ENCODE results near the gene MGAT4C.
"Not testable (repeated sequence)": the region's sequence is repeated elsewhere in the genome, so short reads cannot be mapped to it uniquely, and the experiment has no call there.

MGAT4C gene

GRCh38 chr12:86226481-86226880, 29.7 kb downstream of the MGAT4C start:
- no peak for FAIRE-seq

GRCh38 chr12:86216591-86216990, 39.6 kb downstream of the MGAT4C start:
- no peak for FAIRE-seq

GRCh38 chr12:86213012-86213411, 43.2 kb downstream of the MGAT4C start:
- no peak for FAIRE-seq

GRCh38 chr12:86198696-86199444, 57.3 kb downstream of the MGAT4C start:
- FAIRE-seq: no peak

- FAIRE-seq: no peak
These were observed 59.7 kb downstream of the MGAT4C start for GRCh38 chr12:86196465-86196864.

GRCh38 chr12:86194721-86195120, 61.5 kb downstream of the MGAT4C start:
- FAIRE-seq: no peak

- FAIRE-seq: no peak
These were observed 62.3 kb downstream of the MGAT4C start for GRCh38 chr12:86193931-86194330.

DNA sequence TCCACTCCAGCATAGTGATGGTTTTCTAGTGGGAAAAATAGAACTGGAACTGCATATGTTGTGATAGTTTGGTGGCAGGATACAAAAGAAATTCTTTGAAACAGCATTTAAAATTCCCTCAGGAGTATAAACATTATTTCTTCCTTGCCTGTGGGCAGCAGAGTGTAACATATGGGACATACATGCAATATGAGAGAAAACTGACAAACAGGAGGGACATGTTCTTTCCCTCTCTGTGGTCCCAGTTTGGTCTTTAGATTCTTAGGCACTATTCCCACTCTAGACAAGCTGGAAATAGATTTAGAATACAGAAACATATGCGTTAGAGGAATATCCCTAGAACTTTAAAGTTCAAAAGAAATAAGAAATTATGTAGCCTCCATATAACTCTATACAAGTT, 68.0 kb downstream of the MGAT4C start:
- no peak for FAIRE-seq

DNA sequence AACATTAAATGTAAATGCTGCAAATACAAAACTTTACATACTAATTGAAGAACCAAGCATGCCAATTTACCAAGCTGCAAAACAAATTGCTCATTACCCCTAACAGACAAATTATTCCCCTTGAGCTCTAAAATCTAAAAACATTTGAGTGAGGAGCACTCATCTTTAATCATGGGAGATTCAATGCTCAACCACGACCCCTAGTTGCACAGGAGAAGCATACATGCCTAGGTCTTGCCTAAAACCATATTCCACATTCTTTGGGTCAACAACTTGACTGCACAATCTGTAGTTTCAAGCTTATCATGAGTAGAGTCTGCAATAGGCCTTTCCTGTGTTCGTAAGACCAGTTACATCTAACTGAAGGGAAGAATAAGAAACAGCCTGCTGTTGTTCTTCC, 69.7 kb downstream of the MGAT4C start:
- no peak for FAIRE-seq

- no peak for FAIRE-seq
These were observed 76.3 kb downstream of the MGAT4C start for GRCh38 chr12:86179855-86180254.

DNA sequence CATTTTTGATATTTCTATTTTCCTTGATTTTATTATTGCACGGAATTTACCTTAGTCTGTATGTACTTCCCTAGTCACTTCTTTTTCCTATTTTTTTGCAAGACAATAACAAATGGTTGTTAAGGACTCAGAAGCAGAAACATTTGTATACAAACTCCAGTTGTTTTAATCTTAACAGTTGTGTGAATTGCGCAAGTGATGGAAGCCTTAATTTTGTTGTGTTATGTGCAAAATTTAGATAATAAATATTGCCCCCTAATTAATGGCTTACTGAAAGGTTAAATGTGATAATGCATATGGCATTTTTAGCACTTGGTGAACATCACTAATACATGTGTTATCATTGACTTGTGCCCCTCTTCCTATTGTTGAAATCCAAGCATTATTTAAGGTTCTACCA, 82.0 kb downstream of the MGAT4C start:
- FAIRE-seq: no peak

GRCh38 chr12:86172913-86173443, 83.2 kb downstream of the MGAT4C start:
- FAIRE-seq: no peak

DNA sequence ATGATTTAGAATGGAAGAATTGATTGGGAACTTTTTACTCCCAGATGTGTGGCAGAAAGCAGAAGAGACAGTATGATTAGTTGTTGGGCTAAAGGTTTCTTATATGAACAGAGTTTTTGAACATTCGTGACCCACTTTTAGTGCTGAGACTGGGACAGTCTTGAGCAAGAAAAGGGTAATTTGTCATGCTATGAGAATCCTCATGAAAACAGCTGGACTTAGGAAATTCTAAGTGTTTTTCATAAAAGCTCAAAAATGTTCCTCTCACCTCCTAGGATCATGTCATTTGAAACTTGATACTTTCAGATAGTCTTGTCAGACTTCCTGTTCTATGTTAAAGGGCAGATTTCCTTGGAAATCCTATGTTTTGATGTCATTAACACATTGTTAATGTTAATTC, 86.1 kb downstream of the MGAT4C start:
- no peak for FAIRE-seq

DNA sequence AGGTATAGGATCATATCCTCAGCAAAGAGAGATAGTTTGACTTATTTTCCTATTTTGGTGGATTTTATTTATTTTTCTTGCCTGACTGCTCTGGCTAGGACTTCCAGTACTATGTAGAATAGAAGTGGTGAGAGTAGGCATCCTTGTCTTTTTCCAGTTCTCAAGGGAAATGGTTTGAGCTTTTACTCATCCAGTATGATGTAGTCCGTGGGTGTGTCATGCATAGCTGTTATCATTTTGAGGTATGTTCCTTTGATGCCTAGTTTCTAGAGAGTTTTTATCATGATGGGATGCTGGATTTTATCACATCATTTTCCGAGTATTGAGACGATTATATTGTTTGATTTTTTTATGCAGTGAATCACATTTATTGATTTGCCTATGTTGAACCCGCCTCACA, 97.2 kb downstream of the MGAT4C start:
- no peak for FAIRE-seq

DNA sequence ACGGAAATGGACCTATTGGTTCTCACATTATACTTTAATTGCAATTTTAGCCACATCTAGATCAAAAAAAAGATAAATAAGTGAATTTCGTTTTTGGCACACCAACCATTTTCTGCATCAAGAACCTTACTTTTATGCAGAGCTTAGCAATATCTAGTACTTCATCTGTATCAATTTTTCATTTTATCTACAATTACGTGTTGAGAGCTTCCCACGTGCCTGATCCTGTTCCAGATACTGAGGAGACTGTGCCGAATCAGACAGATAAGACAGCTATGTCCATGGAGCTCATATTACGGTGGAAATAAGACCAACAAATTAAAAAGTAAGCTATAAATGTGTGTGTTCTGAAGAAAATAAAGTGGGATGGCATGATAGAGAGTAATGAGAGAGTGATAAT, 101.6 kb downstream of the MGAT4C start:
- FAIRE-seq: no peak

GRCh38 chr12:86148612-86149011, 107.6 kb downstream of the MGAT4C start:
- FAIRE-seq: no peak

GRCh38 chr12:86148071-86148470, 108.1 kb downstream of the MGAT4C start:
- FAIRE-seq: no peak

GRCh38 chr12:86145156-86145555, 111.0 kb downstream of the MGAT4C start:
- FAIRE-seq: no peak

DNA sequence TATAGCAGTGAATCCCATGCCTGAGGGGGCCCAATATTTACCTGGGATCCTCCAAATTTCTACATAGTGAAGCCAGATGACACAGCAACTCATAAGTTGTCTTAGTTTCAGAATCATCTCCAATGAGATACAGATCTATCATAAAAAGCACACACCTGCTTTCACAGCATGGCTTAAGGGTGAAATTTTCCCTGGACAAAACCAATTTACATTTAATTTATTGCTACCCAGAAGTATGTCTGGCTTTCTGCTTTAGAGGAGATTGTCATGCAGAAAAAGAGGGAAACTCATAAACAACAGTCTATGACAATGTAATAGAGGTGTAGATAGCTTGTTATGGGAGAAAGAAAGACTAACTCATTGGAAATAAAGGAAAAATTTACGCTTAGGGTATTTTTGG, 113.0 kb downstream of the MGAT4C start:
- FAIRE-seq: no peak

DNA sequence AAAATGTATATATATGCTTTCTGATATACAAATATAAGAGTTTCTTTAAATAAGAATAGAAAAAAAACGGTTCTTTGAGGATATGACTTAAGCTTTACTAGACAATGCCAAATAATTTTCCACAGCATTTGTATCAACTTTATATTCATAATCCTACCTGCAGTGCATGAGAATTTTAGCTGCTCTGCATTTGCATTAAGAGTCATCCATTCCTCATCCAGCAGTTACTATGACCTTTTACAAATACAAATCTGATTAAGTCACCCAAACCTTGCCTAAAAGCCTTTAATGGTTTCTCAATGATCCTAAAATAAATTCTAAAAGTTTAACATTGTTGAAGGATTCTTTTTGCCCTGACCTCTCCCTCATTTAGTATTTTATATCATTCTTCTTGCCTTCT, 116.5 kb downstream of the MGAT4C start:
- no peak for FAIRE-seq

DNA sequence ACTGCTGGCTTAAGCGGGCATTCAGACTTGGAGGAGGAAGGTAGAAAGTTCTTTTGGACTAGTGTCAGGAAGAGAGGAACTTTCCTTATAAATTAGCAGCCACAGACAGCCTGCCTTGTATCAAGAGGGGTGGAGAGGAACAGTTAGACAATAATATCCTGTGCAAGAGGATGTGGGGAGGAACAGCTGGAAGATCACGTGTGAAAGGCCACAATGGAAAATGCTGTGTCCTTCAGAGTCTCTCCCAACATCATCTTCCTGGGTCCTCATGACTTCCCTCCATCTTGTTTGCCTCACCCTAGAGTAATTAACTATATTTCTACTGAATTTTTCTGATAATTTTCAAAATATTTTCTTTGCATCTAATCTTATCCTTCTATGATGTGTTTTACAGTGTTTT, 117.4 kb downstream of the MGAT4C start:
- FAIRE-seq: no peak

- no peak for FAIRE-seq
These were observed 118.3 kb downstream of the MGAT4C start for GRCh38 chr12:86137936-86138335.

- FAIRE-seq: no peak
These were observed 121.6 kb downstream of the MGAT4C start for GRCh38 chr12:86134561-86134960.

DNA sequence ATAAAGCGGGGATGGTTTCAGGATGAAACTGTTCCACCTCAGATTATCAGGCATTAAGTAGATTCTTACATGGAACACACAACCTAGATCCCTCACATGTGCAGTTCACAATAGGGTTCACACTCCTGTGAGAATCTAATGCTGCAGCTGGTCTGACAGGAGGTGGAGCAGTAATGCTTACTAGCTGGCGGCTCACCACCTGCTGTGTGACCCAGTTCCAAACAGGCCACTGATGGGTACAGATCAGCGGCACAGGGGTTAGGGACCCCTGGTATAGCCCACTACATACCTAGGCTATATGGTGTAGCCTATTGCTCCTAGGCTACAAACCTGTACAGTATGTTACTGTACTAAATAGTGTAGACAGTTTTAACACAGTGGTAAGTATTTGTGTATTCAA, 129.3 kb downstream of the MGAT4C start:
- not testable (repeated sequence) for FAIRE-seq

- FAIRE-seq: no peak
These were observed 133.2 kb downstream of the MGAT4C start for GRCh38 chr12:86122846-86123468.
